ENCODE data around the gene TTC28.
A peak's percentile ranks its signal among the peaks of the same experiment; 100 is the strongest.

Gene TTC28

GRCh38 chr22:28002181-28002700 is 677.4 kb downstream of the TTC28 start:
- DNase-seq (ENCODE audit: insufficient read length, low spot score) = no peak
- FAIRE-seq = no peak

GRCh38 chr22:28001171-28001835 is 678.3 kb downstream of the TTC28 start:
- FAIRE-seq (no peak), DNase-seq (ENCODE audit: insufficient read length, low spot score) (no peak)

- FAIRE-seq (no peak), DNase-seq (ENCODE audit: insufficient read length, low spot score) (no peak)
These were observed 679.3 kb downstream of the TTC28 start for GRCh38 chr22:28000361-28000760.

- DNase-seq (ENCODE audit: insufficient read length, low spot score) (no peak), FAIRE-seq (no peak)
These were observed 679.8 kb downstream of the TTC28 start for GRCh38 chr22:27999876-28000275.

GRCh38 chr22:27998511-27999410 is 680.9 kb downstream of the TTC28 start:
- DNase-seq (ENCODE audit: insufficient read length, low spot score) (no peak), FAIRE-seq (no peak)

- DNase-seq (ENCODE audit: insufficient read length, low spot score) = no peak
- FAIRE-seq = no peak
These were observed 682.1 kb downstream of the TTC28 start for GRCh38 chr22:27997538-27997937.

GRCh38 chr22:27996981-27997380 is 682.7 kb downstream of the TTC28 start:
- DNase-seq (ENCODE audit: insufficient read length, low spot score) (no peak), FAIRE-seq (no peak)

- FAIRE-seq = no peak
These were observed 683.1 kb downstream of the TTC28 start for GRCh38 chr22:27996529-27996925.

GRCh38 chr22:27995801-27996528 is 683.7 kb downstream of the TTC28 start:
- FAIRE-seq = no peak
- DNase-seq (ENCODE audit: insufficient read length, low spot score) = no peak

More at GRCh38 chr22:27996529-27996925, 683.1 kb downstream of the TTC28 start:
- DNase-seq (ENCODE audit: insufficient read length, low spot score) = no peak

GRCh38 chr22:27994481-27995331 is 684.9 kb downstream of the TTC28 start:
- no peak for DNase-seq (ENCODE audit: insufficient read length, low spot score)
- no peak for FAIRE-seq

- FAIRE-seq = no peak
These were observed 685.8 kb downstream of the TTC28 start for GRCh38 chr22:27993774-27994350.

GRCh38 chr22:27993201-27993635 is 686.4 kb downstream of the TTC28 start:
- DNase-seq (ENCODE audit: insufficient read length, low spot score) (no peak), FAIRE-seq (no peak)

More at GRCh38 chr22:27993774-27994350, 685.8 kb downstream of the TTC28 start:
- no peak for DNase-seq (ENCODE audit: insufficient read length, low spot score)

GRCh38 chr22:27992294-27993165 is 687.1 kb downstream of the TTC28 start:
- no peak for DNase-seq (ENCODE audit: insufficient read length, low spot score)

GRCh38 chr22:27991586-27992293 is 687.9 kb downstream of the TTC28 start:
- FAIRE-seq = no peak

More at GRCh38 chr22:27992294-27993165, 687.1 kb downstream of the TTC28 start:
- FAIRE-seq = no peak

GRCh38 chr22:27990879-27991278 is 688.8 kb downstream of the TTC28 start:
- DNase-seq (ENCODE audit: insufficient read length, low spot score) (peak; percentile 10), FAIRE-seq (no peak)

More at GRCh38 chr22:27991586-27992293, 687.9 kb downstream of the TTC28 start:
- DNase-seq (ENCODE audit: insufficient read length, low spot score) = no peak

- FAIRE-seq (no peak), DNase-seq (ENCODE audit: insufficient read length, low spot score) (no peak)
These were observed 689.2 kb downstream of the TTC28 start for GRCh38 chr22:27990451-27990840.

GRCh38 chr22:27989758-27990450 is 689.7 kb downstream of the TTC28 start:
- DNase-seq (ENCODE audit: insufficient read length, low spot score) (no peak), FAIRE-seq (no peak)
